GM12878 (cell line): ENCODE results near the gene IQGAP2. TPM values are rescaled to one million over a fixed set of nuclear protein-coding genes. Genes with fewer than 3 reads are reported as not detected.

Experiments
- ATF7 ChIP-seq: fragments of 450-650 bp; IDR thresholded peaks from 2 replicates; pipeline ENCODE4 v1.6.1; 2016; ENCODE audit warnings: low read depth, mild to moderate bottlenecking
- BMI1 ChIP-seq: fragments of 450-650 bp; IDR thresholded peaks from 2 replicates; pipeline ENCODE4 v1.6.1; 2016; ENCODE audit warnings: mild to moderate bottlenecking, moderate library complexity, borderline replicate concordance
- CHD1 ChIP-seq: IDR thresholded peaks from 2 replicates; pipeline ENCODE4 v1.6.1; 2012; ENCODE audit warnings: low read depth, low read length, improper control_type of control experiment
- CHD2 ChIP-seq: IDR thresholded peaks from 2 replicates; pipeline ENCODE4 v1.6.1; 2011; ENCODE audit warnings: low read depth, low read length, improper control_type of control experiment, borderline replicate concordance
- CUX1 ChIP-seq: IDR thresholded peaks from 2 replicates; pipeline ENCODE4 v1.6.1; 2012; ENCODE audit warnings: improper control_type of control experiment, low read depth, low read length; ENCODE audit not compliant: insufficient replicate concordance
- MTA2 ChIP-seq: fragments of 450-650 bp; IDR thresholded peaks from 2 replicates; pipeline ENCODE4 v1.6.1; 2016; ENCODE audit warnings: low read depth, mild to moderate bottlenecking, moderate library complexity
- SMARCA5 ChIP-seq: fragments of 450-650 bp; IDR thresholded peaks from 2 replicates; pipeline ENCODE4 v1.6.1; 2017; ENCODE audit warnings: mild to moderate bottlenecking
- TBL1XR1 ChIP-seq: IDR thresholded peaks from 2 replicates; pipeline ENCODE4 v1.6.1; 2012; ENCODE audit warnings: low read depth, low read length, improper control_type of control experiment
- ZNF217 ChIP-seq: fragments of 450-650 bp; IDR thresholded peaks from 2 replicates; pipeline ENCODE4 v1.6.1; 2017; ENCODE audit warnings: antibody characterized with exemption, mild to moderate bottlenecking
- polyA plus RNA-seq, 11 experiments: library from polyadenylated mRNA; depleted of rRNA in 4 of 11; unstranded in 6 of 11; stranded (reverse) in 5 of 11; fragments of >200 nt; fragmentation: Nextera tagmentation in 4 of 11; fragmentation: Illumina TruSeq in 1 of 11; extraction: Ambion mirVana in 4 of 11; extraction: Trizol in 1 of 11; gene quantifications; 1 replicate in 1 of 11; 2 replicates in 10 of 11; pipeline versions ENCODE4 v1.2.1 to v1.2.3, GENCODE V29; 2011 to 2016; ENCODE audit warnings: inconsistent platforms in 2 of 11, missing spikeins in 2 of 11, low read depth in 1 of 11
- total RNA-seq, 4 experiments: library from RNA; depleted of rRNA in 3 of 4; stranded (reverse); fragments of >200 nt in 3 of 4; fragmentation: Illumina TruSeq in 1 of 4; extraction: Trizol in 1 of 4; gene quantifications; 2 replicates each; pipeline versions ENCODE4 v1.2.1 to v1.2.3, GENCODE V29; 2013 to 2021
- TF ChIP-seq, protein P1 (sequence below), 3 experiments: IDR thresholded peaks in 2 of 3; conservative IDR thresholded peaks in 1 of 3; 2 replicates each; pipeline ENCODE4 v1.5.1; 2011; ENCODE audit warnings: low read depth in 3 of 3, low read length in 3 of 3, mild to moderate bottlenecking in 3 of 3, control low read depth in 2 of 3, moderate library complexity in 2 of 3, inconsistent platforms in 1 of 3, mixed read lengths in 1 of 3; ENCODE audit not compliant: control insufficient read depth in 2 of 3, insufficient read depth in 1 of 3; ENCODE audit errors: extremely low read depth in 1 of 3

IQGAP2 gene
- total and polyA plus RNA-seq, 10 of the 15 experiments (the other 5 are each of a cell fraction or from before 2014, with no cell fraction given) = 14.5 to 41.4 (median 21.8) TPM

GRCh38 chr5:76402886-76403765, at the start of gene IQGAP2 (continued):
- TF ChIP-seq BMI1 (no peak), TBL1XR1 (peak; percentile 60), ZNF217 (no peak), ATF7 (peak; percentile 85; the same call in 1 of the 2 replicates), CHD1 (no peak; the same call in 1 of the 2 replicates), SMARCA5 (peak; percentile 98), CUX1 (no peak), CHD2 (no peak), MTA2 (peak; percentile 72; the same call in 1 of the 2 replicates)
- TF ChIP-seq, protein P1, sequence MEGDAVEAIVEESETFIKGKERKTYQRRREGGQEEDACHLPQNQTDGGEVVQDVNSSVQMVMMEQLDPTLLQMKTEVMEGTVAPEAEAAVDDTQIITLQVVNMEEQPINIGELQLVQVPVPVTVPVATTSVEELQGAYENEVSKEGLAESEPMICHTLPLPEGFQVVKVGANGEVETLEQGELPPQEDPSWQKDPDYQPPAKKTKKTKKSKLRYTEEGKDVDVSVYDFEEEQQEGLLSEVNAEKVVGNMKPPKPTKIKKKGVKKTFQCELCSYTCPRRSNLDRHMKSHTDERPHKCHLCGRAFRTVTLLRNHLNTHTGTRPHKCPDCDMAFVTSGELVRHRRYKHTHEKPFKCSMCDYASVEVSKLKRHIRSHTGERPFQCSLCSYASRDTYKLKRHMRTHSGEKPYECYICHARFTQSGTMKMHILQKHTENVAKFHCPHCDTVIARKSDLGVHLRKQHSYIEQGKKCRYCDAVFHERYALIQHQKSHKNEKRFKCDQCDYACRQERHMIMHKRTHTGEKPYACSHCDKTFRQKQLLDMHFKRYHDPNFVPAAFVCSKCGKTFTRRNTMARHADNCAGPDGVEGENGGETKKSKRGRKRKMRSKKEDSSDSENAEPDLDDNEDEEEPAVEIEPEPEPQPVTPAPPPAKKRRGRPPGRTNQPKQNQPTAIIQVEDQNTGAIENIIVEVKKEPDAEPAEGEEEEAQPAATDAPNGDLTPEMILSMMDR (IDR thresholded peaks at IDR 0.05 in 2 of 3, conservative IDR thresholded peaks at IDR 0.05 in 1 of 3; ENCODE audit: control insufficient read depth in 2 of 3, extremely low read depth in 1 of 3, insufficient read depth in 1 of 3, low read depth in 3 of 3, low read length in 3 of 3) = peak; percentile 78 to 93 (median 80)
